ENCODE results near the gene MPO.

The MPO gene

DNA sequence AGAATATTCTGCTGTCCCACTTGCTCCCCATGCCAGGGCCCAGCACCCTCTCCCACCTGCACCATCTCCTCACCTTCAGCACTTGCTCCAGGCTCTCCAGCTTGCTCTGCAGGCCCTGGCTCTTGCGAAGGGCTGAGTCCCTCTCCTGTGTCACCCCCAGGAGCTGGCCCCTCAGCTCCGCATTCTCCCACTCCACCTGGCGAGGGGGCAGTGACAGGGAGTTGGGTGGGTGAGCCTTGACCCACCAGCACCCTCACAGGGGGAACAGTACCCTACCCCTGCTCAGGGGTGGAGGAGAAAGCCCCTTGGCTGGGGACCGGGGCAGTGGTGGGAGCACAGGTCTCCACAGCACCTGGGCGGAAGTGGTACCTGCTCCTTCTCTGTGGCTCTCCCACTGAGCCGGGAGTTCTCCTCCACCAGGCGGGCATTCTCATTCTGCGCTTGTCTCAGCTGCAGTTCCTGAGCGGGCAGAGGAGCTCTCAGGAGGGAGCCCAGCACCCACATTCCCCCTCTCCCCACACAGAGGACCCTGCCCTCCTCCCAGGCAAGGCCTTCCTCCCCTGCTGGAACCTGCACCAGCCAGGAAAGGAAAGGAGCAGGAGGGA, 41.9 kb upstream of the MPO start:
- no peak for DNase-seq (ENCODE audit: low read depth)
- no peak overlapping the region for H3K4me3 ChIP-seq (ENCODE audit: low read length)

DNA sequence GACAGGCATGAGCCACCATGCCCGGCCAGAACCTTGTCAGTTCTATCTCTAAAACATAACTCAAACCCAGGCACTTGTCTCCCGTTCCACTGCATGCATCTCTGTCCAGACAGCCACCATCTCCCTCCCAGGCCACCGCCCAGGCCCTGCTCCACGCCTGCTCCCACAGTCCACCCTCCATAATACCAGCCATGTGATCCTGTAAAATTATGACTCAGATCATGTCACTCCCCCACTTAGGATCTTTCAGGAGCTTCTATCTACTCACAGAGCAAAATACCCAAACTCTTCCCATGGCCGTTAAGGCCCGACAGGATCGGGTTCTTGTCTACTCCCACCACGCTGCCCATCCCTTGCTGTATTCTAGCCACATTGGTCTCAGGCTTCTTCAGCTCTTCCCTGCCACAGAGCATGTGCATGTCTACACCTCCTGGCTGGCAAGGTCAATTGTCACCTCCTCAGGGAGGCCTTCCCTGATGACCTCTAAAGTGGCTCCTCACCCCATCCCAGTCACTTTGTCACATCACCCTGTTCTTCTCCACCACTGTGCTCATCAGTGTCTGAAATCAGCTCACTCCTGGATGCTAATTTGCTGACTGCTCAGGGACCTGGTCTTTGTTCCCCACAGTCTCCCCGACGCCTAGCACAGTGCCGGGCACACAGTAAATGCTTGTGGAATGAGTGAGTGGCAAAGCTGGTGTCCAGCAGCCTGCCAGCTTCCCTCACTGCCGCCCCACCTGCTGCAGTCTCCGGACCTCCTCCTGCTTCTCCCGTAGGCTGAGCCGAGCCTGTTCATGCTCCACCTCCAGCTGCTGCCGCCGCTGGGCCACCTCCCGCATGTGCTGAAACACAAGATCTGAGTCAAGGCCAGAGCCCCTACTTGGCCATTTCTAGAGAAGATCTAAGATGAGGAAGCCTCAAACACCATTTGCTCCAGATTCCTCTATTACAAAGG, 41.1 kb upstream of the MPO start:
- TF ChIP-seq, protein P1, sequence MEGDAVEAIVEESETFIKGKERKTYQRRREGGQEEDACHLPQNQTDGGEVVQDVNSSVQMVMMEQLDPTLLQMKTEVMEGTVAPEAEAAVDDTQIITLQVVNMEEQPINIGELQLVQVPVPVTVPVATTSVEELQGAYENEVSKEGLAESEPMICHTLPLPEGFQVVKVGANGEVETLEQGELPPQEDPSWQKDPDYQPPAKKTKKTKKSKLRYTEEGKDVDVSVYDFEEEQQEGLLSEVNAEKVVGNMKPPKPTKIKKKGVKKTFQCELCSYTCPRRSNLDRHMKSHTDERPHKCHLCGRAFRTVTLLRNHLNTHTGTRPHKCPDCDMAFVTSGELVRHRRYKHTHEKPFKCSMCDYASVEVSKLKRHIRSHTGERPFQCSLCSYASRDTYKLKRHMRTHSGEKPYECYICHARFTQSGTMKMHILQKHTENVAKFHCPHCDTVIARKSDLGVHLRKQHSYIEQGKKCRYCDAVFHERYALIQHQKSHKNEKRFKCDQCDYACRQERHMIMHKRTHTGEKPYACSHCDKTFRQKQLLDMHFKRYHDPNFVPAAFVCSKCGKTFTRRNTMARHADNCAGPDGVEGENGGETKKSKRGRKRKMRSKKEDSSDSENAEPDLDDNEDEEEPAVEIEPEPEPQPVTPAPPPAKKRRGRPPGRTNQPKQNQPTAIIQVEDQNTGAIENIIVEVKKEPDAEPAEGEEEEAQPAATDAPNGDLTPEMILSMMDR (conservative IDR thresholded peaks at IDR 0.05; ENCODE audit: low read depth, low read length): no peak
- no peak for DNase-seq (ENCODE audit: low read depth)
- no peak overlapping the region for H3K4me3 ChIP-seq (ENCODE audit: low read length)

More for the DNA sequence above, 41.9 kb upstream of the MPO start:
- TF ChIP-seq, protein P1 (conservative IDR thresholded peaks at IDR 0.05; ENCODE audit: low read depth, low read length): no peak

DNA sequence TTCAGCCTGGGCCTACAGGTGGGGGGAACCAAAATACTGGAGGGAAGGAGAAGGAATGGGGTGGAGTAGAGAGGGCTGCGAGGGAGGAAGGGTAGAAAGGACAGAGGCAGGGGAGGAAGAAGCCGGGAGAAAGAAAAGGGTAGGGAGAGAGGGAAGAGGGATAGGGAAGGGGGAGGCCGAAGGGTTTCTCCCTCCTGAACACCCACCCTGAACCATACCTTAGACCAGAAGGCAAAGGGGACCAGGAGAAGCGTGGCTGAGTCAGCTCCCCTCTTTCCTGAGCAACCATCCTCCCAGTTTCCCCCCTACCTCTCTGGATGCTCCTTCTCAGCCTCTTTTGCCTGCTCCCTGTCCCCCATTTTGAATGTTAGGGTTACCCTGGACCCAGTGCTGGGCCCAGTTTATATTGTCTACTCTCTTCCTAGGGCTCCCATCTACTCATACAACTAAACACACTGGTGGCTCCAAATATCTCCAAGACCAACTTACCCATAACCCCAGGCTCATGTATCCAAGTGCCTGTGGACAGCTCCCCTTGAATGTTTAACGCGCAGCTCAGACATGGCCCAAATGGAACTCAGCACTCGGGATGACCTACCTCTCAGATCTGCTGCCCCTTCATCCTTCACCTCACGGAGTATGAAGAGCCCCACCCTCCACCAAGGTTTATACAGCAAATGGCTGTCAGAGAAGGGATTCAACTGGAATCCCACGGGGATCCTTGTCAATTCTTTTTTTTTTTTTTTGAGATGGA, 40.0 kb upstream of the MPO start:
- DNase-seq (ENCODE audit: low read depth): no peak
- no peak overlapping the region for H3K4me3 ChIP-seq (ENCODE audit: low read length)
- TF ChIP-seq, protein P1 (conservative IDR thresholded peaks at IDR 0.05; ENCODE audit: low read depth, low read length): no peak

DNA sequence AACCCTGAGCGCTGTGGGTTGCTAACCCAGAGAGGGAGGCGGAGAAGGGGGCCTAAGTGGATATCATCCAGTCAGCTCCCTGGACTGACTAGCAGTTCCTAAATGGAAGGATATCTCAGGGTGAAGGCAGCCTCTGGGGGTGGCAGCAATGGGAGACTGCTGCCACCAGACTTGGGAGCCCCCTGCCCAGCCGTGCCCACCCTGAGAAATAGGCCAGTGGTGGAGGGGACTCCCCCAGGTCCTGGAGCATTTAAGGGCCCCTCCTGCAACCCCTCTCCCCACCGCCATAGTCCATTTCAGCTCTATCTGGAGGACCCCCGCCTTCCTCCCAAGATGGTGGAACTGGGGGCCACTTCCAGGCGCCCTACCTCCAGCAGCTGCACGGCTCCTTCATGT, 39.4 kb upstream of the MPO start:
- TF ChIP-seq, protein P1 (conservative IDR thresholded peaks at IDR 0.05; ENCODE audit: low read depth, low read length): no peak
- H3K4me3 ChIP-seq (ENCODE audit: low read length): no peak overlapping the region
- no peak for DNase-seq (ENCODE audit: low read depth)

DNA sequence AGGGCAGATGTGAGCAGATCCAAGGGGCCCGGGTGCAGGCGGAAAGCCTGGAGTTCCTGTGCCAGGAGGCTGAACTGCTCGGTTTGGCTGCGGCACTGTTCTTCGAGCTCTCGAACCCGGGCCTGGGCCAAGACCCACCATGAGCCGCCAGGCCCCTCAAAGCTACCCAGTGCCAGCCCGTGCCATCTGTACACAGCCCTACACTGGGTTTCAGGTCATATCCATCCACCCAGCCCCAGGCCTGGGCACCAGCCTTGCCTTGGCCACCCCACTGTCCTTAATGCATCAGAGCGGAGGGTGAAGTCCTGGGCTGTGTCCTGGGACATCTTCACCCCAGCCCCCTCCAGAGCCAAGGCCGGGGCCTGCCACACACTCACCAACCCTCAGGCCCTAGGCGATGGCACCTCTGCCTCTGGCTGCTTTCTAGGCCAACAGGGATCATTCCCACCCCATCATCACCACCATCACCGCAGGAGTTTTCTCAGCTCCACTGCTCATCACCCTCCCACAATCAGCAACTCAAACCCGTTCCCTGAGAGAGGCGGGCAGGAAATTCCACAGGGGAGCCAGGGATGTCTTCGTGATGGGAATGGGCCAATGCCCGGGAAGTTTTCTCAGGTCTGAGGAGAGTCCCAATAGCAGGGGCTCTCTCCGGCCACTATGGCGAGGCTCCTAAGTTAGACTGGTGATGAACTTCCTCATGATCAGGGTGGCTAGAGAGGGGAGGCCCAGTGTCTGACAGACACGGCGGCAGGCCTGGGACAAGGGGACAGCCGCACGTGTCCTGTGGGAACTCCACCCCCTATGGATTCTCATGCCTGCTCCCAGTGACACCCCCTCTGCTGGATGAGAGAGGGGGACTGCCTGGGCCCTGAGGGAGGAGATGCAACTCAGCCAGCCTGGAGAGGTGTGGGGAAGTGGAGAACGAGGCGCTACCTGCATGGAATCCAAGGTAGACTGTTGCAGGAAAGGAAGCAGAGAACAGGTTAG, 38.7 kb upstream of the MPO start:
- TF ChIP-seq, protein P1 (conservative IDR thresholded peaks at IDR 0.05; ENCODE audit: low read depth, low read length): no peak
- no peak overlapping the region for H3K4me3 ChIP-seq (ENCODE audit: low read length)
- DNase-seq (ENCODE audit: low read depth): no peak

DNA sequence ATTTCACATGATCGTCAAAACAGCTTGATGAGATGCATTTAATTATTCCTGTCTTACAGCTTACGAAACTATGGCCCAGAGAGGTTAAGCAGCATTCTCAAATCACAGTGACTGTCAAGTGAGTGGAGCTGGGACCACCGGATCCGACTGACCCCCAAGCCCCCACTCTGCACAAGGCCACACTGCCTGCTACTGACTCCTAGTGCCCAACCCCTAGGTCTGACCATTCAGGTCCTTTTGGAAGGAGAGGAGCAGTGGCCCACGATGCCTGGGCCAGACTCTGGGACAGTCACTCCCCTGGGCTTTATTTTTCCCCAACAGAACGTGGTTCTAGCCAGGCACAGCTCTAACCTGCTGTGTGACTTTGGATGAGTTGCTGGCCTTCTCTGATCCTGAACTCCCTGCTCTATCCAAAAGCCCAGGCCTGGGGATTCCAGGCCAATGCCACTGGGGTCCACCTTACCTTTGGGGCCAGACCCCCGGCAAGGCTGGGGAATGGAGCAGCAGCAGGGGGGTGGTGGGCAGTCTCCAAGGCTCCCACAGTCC, 38.0 kb upstream of the MPO start:
- TF ChIP-seq, protein P1 (conservative IDR thresholded peaks at IDR 0.05; ENCODE audit: low read depth, low read length): no peak
- DNase-seq (ENCODE audit: low read depth): no peak
- H3K4me3 ChIP-seq (ENCODE audit: low read length): no peak overlapping the region
